ENCODE results near the gene MTMR1.

- TF ChIP-seq GATA2 (IDR thresholded peaks at IDR 0.05; ENCODE audit: low read depth, low read length) (no peak), GATA3 (IDR thresholded peaks at IDR 0.05; ENCODE audit: low read depth, low read length) (no peak)
Observed at GRCh38 chrX:150700107-150700506, 6.9 kb downstream of the MTMR1 start.

Measured in SH-SY5Y (cell line).